IPS DF 19.7 (cell line): ENCODE results near the gene FHIT.

Source experiments
- DNase-seq: peaks from one replicate; pipeline ENCODE4 v3.0.0-alpha.2; 2013; ENCODE audit warnings: low read depth, low spot score

The FHIT gene

DNA sequence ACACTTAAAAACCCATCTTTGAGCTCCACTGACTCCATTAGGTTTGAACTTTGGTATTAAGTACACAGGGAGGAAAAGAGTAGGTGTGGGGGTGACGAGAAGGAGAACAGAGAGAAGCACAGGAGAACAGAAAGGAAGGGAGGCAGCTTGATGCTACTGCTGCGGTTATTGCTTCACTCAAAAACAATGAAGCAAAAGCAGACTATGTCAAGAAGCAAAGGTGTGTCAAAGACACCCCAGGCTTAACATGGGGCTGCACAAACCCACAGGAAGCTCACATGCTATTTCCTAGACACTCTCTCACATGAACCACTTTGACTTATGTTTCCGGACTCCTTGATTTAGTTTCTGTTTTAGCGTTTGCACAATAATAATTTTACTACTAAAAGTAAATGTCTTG, 1240.5 kb downstream of the FHIT start:
- DNase-seq = no peak

DNA sequence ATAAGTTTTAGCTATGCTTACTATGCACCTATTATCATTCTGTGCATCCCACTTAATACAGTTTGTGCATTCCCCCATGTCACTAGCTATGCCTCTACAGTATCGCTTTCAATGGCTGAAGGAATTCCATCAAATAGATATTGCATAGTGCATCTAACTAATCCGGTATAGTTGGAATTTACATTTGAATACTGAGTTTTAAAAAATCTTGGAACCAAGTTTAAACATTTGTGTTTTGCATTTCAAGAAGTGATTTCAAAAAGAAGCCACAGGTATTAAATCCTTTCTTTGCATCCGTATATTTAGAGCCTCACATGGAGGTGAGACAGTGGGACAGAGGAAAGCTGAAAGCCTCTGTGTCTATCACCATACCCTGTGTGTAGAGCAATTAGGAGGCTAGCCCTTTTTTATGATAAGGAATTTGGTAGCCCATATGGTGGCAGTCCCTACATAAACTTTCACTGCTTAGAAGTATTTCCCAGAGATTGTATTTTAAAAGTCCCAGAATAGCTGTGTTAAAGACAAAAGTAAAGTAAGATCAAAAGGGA, 1241.2 kb downstream of the FHIT start:
- no peak for DNase-seq

DNA sequence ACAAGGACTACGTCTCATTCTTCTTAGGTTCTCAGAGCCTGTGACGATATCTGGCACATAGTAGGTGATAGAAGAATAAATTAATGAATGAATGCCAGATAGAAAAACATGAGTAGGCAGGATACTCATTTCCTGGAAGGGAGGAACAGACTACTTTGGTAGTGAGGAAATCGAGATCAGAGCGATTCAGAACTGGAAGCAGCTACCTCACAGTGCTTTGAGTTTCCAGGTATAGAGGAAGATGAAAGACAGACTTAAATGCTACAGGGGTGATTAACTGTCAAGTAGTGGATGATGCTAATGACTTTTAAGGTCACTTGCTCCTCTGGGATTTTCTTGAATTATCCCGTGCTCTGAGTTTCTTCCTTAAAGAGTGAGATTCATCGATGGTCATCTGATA, 1249.9 kb downstream of the FHIT start:
- DNase-seq = no peak

DNA sequence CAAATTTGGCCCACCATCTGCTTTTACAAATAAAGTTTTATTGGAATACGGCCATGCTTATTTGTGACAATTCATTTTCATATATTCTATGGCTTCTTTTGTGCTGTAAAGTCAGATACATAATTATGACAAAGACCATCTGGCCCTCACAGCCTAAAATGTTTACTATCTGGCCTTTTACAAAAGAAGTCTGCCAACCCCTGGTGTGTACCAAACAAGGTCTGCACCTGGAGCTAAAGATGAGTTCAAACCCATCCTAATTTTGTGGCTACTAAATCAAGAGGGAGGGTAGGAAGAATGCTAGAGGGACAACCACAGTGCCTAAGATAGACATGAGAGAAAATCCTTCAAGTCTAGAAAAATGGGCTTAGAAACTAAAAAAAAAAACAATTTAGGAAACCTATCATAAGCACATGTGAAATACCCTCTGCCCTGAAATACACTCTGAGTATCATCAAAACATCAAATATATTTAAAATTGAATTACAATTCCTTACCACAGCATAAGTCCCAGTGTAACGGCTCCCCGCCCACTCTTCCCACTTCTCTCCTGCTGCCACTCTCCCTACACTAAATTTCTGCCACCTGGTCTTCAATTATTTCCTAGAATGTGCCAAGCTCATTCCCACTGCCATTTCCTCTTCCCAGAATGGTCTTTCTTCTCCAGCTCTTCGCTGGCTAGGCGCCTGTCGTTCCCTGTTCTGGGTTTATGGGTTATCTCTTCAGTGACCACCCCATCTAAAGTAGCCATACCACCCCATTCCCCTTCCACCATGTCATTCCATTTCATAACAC, 1250.7 kb downstream of the FHIT start:
- no peak for DNase-seq

DNA sequence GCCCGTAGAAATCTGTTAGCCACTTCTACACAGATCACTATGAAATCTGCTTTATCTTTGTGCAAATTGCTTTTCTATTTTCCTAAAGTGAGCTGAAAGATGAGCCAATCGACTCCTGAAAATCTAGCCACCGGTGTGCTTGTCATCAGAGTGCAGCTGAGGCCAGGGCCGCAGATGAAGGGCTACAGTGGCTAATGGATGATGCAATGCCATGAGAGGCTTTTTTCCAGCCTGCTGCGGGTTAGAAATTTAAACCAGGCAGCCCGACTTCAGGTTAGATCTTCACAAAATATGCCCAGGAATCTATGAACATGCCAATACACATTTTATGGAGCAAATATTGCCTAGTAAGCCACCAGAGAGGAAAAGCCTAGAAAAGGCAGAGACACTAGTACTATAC, 1253.2 kb downstream of the FHIT start:
- DNase-seq = no peak

DNA sequence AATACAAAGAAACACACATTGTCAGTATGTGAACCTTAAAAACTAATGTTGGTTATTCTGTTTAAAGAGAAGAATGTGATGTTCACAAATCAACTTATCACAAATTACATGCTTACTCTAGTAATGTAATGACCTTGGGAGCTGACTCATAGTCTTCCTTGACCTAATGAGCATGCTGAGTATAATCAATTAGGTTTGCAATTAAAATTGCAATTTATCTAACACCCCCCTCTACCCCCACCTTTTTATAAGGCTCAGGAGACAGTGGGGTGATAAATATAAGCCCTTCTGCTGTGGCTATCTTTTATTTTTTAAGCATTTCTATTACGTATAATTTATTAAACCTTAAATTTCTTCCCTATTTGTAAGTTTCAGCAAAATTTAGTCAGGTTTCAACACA, 1253.7 kb downstream of the FHIT start:
- DNase-seq = no peak

DNA sequence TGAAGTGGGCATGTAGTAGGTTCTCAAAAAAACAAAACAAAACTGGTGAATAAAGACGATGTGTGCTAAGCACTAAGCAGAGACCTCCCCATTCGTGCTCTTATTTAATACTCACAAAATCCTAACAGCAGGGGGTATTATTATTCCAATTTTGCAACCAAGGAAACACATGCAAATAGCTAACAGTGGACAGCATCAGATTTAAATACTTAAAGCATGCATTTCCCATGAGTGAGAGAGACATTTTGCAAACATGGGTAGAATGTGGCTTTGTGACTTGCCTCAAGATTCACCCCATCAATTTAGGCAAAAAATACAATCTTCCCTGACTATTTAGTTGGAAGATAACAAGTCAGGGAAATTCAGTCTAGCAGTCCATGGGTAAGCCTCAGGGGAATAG, 1255.2 kb downstream of the FHIT start:
- DNase-seq = no peak

DNA sequence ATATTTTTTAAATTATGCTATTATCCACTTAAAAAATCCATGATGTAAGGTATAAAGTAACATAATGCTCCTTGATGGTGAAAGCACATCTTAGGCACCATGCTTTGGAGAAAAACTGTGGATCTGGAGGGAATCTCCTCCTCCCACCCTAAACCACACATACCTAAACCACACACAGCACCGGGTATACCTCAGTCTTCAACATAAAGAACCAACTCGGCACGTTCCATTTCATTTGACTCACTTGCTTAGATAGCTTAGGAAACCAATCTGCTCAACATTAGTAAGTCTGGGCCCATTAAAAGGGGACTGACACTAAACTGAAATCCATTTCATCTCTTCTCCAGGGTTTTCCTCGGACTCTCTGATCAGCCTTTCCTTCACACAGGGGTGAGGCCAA, 1255.7 kb downstream of the FHIT start:
- no peak for DNase-seq

DNA sequence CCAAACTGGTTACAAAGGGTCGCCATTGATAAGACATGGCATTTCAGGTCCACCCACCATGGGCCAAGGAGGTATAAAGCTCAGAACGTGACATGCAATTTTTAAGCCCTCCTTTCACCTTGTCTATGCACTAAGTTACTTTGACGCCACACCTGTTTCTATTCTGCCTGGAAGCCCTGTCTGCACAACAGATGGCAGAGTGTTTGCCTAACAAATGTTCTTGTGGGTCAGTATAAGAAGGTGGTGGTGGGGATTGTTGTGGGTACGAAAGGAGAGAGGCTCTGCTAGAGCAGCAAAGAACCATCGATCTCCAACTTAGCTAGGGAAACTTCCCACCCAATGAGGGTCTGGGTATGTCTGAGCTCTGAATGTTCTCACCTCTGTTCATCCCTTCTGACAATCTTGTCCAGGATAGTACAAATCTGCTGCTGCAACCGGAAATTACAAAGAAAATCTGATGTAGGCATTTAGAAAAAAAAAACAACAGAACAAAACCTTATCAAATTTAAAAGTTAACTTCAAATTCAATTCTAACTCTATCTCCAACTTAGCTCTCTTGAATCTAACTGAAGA, 1256.4 kb downstream of the FHIT start:
- DNase-seq = no peak

DNA sequence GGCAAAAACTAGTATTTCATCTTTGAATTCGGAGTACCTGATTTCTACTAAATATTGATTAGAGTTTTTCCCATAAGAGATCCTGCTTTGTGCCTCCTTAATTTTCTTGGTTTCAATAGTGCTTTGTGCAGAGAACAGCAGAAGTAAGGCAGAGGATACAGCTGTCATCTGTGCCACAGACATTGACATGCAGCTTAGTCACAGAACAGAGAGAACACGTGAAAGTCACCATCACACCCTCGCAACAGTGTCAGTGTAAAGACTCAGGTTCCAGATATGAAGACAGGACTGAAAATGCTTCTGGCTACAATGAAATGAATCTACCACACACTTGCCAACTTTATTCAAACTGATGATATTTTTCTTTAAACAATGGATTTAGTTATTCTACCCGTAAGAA, 1258.7 kb downstream of the FHIT start:
- no peak for DNase-seq

DNA sequence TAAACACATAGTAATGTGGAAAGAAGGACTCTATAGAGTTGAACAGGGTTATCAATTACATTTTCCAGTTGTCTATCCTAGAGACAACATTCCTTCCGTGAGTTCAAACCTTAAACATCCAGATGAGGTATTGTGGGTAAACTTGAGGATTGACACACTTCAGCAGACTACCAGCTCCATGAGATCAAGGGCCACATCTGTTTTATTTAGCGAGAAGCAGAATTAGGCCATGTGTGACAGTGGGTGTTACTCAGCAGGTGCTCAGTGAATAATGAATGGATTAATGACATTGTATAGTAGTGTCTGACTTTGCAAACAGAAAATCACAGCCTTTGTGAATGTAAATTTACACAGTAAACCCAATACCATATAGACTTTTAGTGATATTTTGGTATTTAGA, 1260.3 kb downstream of the FHIT start:
- no peak for DNase-seq

DNA sequence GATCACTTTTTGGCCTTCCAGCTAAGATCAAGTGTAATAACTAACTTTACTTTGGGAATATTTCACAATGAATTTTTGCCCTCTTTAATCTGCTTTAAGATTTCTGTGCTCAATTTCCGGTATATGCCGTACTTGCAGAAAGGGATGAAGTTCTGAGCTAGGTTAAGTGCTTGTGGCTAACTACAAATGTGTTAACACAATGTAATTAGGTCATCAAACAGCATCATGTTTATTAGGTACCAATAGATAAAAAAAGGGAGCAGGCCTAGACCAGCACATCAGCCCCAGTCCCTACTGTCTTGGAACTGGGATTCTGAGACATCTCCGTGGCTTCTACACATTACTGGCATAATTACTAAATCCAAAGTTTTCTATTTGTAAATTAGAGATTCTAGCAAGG, 1268.7 kb downstream of the FHIT start:
- DNase-seq = no peak

DNA sequence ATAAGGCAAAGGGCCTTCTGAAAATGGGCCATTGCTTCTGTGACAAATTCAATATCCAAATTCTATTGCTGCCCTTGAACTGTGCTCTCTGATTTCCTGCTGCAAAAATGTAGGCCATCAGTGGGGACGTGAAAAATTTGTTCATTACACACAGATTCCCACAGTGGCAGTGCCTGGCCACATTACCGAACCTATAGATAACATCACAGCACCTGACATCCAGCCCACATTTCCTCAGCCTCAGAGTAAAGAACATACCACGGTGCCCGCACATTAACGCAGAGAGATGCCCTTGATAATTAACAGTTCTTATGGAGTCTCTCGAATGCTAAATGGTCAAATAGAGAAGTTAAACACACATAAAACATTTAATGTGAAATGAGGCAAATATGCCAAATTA, 1269.9 kb downstream of the FHIT start:
- no peak for DNase-seq

DNA sequence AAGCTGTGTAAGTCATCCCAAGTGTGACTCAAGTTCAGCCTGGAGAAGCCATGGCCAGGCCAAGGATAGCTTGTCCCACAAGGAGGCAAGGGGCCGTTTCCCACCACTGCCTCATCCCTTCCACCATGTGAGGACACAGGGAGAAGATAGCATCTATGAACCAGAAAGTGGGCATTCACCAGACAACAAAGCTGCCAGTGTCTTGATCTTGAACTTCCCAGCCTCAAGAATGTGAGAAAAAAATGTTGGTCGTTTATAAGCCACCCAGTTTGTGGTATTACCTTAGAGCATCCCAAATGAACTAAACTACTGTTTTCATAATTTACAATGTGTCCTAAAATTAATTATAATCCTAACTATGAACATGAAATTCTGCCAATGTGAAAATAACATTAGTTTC, 1270.7 kb downstream of the FHIT start:
- no peak for DNase-seq

DNA sequence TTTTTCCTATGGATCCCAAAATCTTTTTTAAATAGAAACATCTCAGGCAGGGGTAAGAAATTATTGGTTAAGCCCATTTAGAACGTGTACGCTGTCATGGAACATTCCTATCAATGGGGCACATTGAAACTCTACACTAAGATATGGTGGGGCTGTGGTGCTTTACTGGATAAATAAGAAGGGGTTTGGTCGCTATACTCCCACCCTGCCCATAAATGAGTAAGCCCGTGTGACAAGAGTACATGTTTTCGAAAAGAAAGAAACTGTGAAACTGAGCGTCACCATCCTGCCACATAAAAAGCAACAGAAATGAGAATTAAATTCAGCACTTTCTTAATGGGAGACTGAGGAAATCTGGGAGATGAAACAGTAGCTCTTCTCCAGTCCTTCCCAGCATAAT, 1271.7 kb downstream of the FHIT start:
- DNase-seq = no peak

DNA sequence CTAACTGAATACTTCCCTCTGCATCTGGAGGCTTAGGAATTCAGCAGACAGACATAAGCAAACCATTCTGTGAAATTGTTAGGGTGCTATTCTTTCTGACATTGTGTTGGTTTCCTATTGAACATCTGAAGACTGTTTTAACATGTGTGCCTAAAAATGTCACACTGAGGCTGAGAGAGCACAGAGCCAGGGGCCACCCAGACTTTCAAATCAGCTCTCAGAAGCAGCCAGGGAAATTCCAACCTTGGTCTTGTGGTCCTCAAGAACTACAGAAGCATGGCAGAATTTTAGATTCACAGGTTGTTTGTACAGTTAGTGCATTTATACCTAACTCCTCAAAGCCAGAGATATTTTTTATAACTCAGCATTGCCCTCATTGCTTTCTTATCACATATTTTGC, 1272.3 kb downstream of the FHIT start:
- no peak for DNase-seq

DNA sequence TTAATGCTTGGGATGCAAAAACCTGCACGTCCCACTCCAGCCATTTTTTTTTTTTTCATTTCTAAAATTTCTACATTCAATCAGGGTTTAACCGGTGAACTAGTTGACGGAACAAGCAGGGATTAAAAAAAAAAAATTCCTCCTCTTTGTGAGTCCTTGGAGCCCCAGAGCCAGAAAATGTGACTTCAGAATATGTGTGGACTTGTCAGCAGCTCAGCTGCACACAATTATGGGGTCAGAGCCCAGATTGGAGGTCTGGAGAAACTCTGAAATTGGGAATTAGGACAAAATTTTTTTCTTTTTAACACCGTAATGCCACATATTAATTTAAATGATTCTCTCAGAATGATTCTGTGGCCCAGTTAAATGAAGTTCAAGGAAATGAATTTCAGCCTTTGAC, 1280.5 kb downstream of the FHIT start:
- DNase-seq = no peak

DNA sequence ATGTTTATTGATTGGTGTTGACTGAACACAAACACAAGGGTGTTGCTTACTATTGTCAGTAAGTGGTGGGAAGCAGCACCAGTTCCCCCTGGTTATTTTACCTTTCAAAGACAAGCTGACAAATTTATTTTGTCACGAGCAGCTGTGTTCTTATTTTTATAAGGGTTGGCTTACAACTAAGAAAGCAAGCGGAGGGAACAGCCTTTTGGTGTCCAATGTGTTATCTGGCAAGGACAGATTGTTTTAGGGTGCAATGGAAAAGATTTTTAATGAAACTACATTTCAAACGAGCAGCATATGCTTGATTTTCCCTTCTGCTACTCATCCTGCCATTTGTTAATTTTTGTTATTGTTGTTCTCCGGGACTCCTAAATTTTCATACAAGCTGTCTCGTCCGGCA, 1280.9 kb downstream of the FHIT start:
- no peak for DNase-seq

DNA sequence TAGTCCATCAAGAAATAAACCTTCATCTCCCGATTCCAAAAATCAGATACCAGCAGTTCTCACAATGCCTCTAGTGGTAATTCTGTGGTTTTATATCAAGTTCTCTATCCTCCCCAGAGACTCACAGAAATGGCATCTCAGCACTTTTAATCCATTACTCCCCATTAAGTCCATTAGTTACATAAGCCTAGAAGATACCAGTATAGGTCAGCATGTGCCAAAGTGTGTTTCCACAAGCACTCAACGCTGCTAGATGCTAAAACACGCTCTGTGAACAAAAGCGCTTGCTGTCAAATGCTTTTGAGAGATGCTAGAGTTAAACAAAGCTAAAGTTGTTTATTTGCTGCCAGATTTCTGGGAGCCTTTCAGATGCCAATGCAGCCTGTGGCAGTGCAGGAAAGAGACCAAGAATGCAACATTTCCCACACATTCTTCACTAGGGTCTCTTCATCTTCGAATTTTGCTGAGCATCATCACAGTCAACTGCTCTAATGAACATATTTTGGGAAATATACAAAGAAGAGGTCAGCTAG, 1282.7 kb downstream of the FHIT start:
- no peak for DNase-seq

DNA sequence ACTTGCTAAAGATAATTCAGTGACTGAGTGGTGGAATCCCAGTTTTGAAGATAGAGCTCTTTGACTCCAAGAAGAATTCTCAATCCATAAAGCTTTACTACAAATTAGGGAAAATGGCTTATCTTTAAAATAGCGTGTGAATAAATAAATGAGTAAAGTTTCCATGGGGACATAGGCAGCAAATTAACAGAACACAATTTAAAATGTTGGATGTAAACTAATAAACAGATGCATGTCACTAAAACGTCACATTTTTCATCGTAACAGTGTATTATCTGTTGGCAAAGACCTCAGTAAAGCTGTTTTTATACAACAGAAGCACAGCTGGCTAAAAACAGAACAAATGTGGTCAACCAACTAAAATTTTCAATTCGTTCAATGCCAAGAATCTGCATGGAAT, 1287.6 kb downstream of the FHIT start:
- DNase-seq = no peak

DNA sequence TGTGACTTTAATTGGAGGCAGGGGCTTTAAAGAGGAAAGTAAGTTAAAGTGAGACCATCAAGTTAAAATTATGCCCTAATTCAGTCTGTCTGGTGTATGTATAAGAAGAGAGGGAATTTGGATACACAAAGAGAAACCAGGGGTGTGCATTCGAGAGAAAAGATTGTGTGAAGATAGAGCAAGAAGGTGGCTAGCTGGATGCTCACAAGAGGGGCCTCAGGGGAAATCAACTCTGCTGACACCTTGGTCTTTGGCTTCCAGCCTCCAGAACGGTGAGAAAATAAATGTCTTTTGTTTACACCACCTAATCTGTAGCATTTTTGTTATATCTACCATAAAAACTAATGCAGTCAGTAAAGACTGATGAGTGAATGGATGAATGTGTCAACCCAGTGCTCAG, 1294.1 kb downstream of the FHIT start:
- DNase-seq = no peak

DNA sequence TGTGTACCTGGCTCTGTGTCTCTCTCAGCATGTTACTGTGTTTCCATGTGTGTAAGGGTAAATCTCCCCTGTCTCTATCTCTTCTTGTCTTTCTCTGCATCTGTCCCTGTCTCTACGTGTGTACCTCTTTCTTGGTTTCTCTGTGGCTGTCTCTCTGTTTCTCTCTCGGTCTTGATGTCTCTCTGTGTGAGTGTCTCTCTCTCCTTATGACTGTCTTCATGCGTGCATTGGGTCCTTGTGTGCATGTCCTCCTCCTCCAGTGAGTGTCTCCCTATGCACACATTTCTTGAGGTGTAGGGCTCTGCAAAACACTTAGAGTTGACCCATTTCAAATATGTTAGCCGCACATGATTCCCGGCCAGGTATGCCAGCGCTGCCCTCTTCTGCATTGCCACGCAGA, 1298.1 kb downstream of the FHIT start:
- DNase-seq = no peak

DNA sequence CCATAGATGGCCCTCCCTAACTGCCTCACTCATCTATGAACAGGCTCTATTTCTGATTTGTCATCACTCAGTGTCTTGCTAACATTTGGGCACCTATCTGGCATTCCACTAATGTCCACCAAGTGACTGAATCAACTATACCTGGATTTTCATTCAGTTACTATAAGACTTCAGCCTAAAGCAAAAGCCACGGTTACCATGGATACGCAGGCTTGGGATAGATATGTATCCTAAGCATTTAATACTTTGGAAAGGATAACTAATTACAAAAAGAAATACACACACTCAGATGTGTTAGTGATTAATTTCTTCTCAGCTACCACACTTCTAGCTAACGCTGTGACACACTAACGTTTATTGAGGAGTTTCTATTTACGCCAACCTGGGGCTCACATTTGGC, 1301.9 kb downstream of the FHIT start:
- DNase-seq = no peak
